GM20000 (cell line): ENCODE measurements around the gene STAT4.

Experiments
- DNase-seq: peaks from one replicate; pipeline ENCODE4 v3.0.0; 2012; ENCODE audit warnings: low spot score
- TF ChIP-seq, protein P1 (sequence below): IDR thresholded peaks from 2 replicates; pipeline ENCODE4 v1.5.1; 2012; ENCODE audit warnings: mild to moderate bottlenecking, control low read depth; ENCODE audit errors: extremely low read depth, missing control alignments

Gene STAT4

DNA sequence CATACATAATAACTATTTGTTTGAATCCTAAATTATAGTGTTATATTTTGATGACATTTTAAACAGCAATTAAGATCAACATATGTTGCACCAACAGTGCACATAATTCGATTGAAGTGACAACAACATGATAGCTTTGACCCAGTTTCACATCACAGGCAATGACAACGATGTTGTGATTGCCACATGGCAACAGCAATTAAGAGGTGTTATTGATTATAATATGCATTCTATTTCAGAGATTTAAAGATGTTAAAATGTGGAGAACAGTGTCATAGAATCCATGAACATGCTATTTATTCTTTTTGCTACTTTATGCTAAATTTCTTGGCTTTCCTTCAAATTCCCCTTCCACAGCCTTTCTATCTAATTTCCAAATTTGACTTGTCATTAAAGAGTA is 68.5 kb downstream of the STAT4 start:
- no peak for DNase-seq
- TF ChIP-seq, protein P1, sequence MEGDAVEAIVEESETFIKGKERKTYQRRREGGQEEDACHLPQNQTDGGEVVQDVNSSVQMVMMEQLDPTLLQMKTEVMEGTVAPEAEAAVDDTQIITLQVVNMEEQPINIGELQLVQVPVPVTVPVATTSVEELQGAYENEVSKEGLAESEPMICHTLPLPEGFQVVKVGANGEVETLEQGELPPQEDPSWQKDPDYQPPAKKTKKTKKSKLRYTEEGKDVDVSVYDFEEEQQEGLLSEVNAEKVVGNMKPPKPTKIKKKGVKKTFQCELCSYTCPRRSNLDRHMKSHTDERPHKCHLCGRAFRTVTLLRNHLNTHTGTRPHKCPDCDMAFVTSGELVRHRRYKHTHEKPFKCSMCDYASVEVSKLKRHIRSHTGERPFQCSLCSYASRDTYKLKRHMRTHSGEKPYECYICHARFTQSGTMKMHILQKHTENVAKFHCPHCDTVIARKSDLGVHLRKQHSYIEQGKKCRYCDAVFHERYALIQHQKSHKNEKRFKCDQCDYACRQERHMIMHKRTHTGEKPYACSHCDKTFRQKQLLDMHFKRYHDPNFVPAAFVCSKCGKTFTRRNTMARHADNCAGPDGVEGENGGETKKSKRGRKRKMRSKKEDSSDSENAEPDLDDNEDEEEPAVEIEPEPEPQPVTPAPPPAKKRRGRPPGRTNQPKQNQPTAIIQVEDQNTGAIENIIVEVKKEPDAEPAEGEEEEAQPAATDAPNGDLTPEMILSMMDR: no peak

DNA sequence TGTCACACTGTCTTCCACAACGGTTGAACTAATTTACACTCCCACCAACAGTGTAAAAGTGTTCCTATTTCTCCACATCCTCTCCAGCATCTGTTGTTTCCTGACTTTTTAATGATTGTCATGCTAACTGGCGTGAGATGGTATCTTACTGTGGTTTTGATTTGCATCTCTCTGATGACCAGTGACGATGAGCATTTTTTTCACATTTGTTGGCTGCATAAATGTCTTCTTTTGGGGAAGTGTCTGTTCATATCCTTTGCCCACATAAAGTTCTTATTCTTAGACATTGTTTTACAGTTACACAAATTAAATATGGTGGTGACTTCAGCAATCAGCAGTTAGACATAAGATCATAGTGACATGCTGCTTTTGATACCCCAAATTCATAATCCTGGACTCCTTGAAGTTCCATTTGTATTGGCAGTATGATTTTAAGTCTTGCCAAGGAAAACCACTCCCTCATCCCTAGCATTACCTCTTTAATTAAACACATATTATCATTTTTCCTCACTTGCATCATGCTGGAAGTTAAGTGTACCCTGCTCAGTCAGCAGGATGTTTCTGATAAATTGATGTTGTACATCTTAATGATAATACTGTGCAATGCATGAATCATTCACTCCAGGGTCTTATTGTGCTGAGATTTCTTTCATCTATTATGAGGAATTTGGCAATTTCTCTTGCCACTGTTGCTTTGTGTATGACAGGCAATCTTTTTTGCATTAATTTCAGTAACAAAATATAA is 69.2 kb downstream of the STAT4 start:
- TF ChIP-seq, protein P1: no peak
- no peak for DNase-seq

DNA sequence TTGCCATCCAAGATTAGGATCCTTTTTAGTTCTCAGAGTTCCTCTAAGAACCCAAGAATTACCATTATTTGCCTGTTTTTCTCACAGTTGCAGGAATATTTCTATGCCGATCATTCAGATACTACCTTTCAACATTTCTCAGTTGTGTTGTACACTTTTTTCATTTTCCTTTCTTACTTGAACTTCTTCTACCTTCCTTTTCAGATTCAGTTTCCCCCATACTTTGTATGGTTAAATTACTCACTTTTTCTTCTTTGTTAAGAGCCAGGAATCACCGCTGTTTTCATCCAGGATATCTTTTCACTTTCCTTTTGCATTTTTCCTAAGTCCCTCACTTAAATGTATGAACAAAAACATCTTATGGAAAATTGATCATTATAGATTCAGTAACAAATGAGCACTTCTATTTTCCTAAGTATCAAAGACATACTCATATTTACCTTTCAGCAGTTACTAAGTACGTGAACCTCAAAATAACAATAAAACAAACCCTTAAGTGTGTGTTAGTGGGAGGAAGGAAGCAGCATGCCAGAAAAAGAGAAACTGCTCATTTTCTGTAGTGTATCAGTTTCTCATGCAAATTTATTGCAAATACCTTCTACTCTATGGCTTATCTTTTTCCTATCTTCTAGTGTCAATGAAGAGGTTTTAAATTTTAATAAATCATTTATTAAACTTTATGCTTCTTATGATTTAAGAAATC is 72.5 kb downstream of the STAT4 start:
- no peak for DNase-seq
- TF ChIP-seq, protein P1: no peak

DNA sequence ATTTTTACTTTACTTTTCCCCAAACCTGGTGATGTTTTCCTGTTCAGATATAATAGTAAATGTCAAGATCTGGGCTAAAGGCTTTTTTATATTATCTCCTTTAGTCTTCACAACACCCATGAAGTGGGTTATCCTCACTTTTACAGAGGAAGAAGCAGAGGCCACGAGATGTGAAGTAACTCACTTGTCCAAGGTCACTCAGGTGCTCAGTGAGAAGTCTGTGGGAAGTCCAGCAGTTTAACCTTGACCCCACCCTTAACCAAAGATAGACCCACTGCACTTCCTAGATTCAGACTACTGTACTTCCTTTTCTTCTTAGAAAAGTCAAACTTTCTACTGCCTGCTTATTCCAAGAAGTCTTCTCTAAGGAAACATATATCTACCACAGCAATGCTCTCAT is 80.5 kb downstream of the STAT4 start:
- TF ChIP-seq, protein P1: no peak
- no peak for DNase-seq

DNA sequence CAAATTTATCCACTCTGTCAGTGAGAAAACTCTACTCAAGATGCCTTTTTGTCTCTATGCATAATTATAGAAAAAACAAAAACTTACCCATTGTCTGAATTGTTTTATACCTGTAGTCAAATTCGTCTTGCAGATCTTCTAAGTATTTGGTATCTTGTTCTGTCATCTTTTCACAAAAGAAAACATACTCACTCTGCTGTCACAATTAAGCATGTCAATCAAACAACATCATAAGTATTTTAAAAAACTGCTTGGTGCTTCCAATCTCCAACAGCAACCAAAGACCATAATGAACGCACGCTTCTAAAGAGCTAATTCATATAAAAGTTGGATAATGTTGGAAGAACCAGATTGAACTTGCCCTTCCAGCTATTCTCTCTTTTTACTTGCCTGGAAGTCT is 81.2 kb downstream of the STAT4 start:
- DNase-seq: no peak
- TF ChIP-seq, protein P1: no peak

DNA sequence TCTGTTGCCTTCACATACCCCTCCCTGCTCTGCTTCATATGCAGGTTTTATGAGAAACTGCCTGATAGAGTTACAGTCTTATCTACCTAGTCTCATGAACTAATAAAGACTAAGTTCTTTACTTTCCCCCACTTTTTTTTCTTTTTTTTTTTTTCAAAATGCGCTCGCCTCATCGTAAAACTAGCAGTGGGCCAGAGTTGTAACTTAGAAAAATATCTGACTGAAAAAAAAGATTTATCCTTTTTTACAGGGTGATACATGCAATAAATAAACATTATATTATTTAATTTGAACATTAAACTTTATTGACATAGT is 83.9 kb downstream of the STAT4 start:
- no peak for DNase-seq
- TF ChIP-seq, protein P1: no peak

DNA sequence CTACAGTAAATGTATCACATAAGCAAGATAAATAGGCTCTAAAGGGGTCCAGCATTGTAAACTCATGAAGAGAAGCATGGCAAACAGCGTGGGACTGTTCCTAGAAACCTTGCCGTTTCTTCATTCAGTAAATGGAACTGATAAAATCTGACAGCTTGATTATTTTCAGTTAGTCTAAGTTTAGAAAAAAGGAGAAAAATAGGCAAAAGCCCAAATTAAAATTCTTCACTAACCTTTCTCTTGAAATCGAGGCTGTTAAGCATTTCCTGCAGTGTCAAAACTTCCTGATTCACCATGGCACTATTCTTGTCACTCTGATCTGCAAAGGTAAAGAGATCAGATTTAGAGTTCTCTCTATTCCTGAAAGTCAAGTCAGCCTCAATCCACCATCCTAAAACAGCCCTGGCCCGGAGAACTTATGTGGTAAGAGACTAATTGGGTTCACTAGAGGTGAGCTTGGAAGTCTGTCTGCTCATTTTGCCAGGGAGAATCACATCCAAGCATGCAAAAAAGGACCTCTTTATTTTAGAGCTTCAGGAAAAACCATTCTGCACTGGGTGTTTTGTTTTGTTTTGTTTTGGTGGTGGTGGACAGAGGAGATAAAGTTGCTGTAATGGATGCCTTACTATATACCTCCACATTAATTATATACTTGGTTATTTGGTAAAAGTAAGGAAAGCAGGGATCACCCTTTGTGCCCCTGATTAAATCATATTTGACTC is 84.4 kb downstream of the STAT4 start:
- TF ChIP-seq, protein P1: no peak
- DNase-seq: no peak
